GM20431 (cell line): ENCODE results near the gene EIF4EBP2.

Experiments used
- in situ Hi-C: fragments of 300-500 bp; cut with MseI, MboI; formaldehyde crosslinking; loops from one replicate; pipeline ENCODE4 v1.15.0; 2020; ENCODE audit warnings: low sequenced_read_pairs; ENCODE audit not compliant: unreplicated experiment

EIF4EBP2 gene

GRCh38 chr10:70376436-70377378 is 27.2 kb upstream of the EIF4EBP2 start:
- in situ Hi-C loops: no loop called here

- in situ Hi-C loops: no loop called here
Observed at GRCh38 chr10:70378122-70378521, 25.8 kb upstream of the EIF4EBP2 start.

- in situ Hi-C loops: no loop called here
Observed at GRCh38 chr10:70379581-70380176, 24.3 kb upstream of the EIF4EBP2 start.

- in situ Hi-C loops: no loop called here
Observed at GRCh38 chr10:70380350-70381135, 23.4 kb upstream of the EIF4EBP2 start.

GRCh38 chr10:70381471-70382421 is 22.2 kb upstream of the EIF4EBP2 start:
- in situ Hi-C loops: no loop called here

- in situ Hi-C loops: no loop called here
Observed at GRCh38 chr10:70391654-70392053, 12.3 kb upstream of the EIF4EBP2 start.

GRCh38 chr10:70396140-70396539 is 7.8 kb upstream of the EIF4EBP2 start:
- in situ Hi-C loops: no loop called here

- in situ Hi-C loops: no loop called here
Observed at GRCh38 chr10:70399177-70399576, 4.8 kb upstream of the EIF4EBP2 start.

GRCh38 chr10:70403483-70404035 is 386 bp upstream of the EIF4EBP2 start:
- in situ Hi-C loops: no loop called here

- in situ Hi-C loops: no loop called here
Observed at GRCh38 chr10:70404787-70405036, 767 bp downstream of the EIF4EBP2 start.

- in situ Hi-C loops: no loop called here
Observed at GRCh38 chr10:70405037-70405824, 1.3 kb downstream of the EIF4EBP2 start.

- in situ Hi-C loops: no loop called here
Observed at GRCh38 chr10:70409772-70410171, 5.8 kb downstream of the EIF4EBP2 start.

GRCh38 chr10:70410608-70411007 is 6.7 kb downstream of the EIF4EBP2 start:
- in situ Hi-C loops: no loop called here

GRCh38 chr10:70412356-70412755 is 8.4 kb downstream of the EIF4EBP2 start:
- in situ Hi-C loops: no loop called here

GRCh38 chr10:70417568-70417967 is 13.6 kb downstream of the EIF4EBP2 start:
- in situ Hi-C loops: no loop called here

- in situ Hi-C loops: no loop called here
Observed at GRCh38 chr10:70418229-70418628, 14.3 kb downstream of the EIF4EBP2 start.

GRCh38 chr10:70418713-70419112 is 14.8 kb downstream of the EIF4EBP2 start:
- in situ Hi-C loops: no loop called here

- in situ Hi-C loops: no loop called here
Observed at GRCh38 chr10:70424320-70424719, 20.4 kb downstream of the EIF4EBP2 start.

GRCh38 chr10:70425096-70425495 is 21.2 kb downstream of the EIF4EBP2 start:
- in situ Hi-C loops: no loop called here
